HEK293T (cell line): Measurements from ENCODE around the gene SCYGR1.

Source experiments
- ARNT ChIP-seq: fragments of 450-650 bp; IDR thresholded peaks from 2 replicates; pipeline ENCODE4 v1.6.1; 2017; ENCODE audit warnings: mild to moderate bottlenecking
- ELF4 ChIP-seq: fragments of 450-650 bp; IDR thresholded peaks from 2 replicates; pipeline ENCODE4 v1.6.1; 2017; ENCODE audit warnings: antibody characterized with exemption
- FOXA1 ChIP-seq: fragments of 450-650 bp; IDR thresholded peaks from 2 replicates; pipeline ENCODE4 v1.6.1; 2016; ENCODE audit warnings: mild to moderate bottlenecking
- FOXM1 ChIP-seq: fragments of 450-650 bp; IDR thresholded peaks from 2 replicates; pipeline ENCODE4 v1.6.1; 2017; ENCODE audit warnings: mild to moderate bottlenecking, borderline replicate concordance
- HDGF ChIP-seq: fragments of 450-650 bp; IDR thresholded peaks from 2 replicates; pipeline ENCODE4 v1.6.1; 2017; ENCODE audit warnings: antibody characterized with exemption, borderline replicate concordance
- NFRKB ChIP-seq: fragments of 450-650 bp; IDR thresholded peaks from 2 replicates; pipeline ENCODE4 v1.6.1; 2016; ENCODE audit warnings: mild to moderate bottlenecking, moderate library complexity
- SUZ12 ChIP-seq: fragments of 450-650 bp; IDR thresholded peaks from 2 replicates; pipeline ENCODE4 v1.6.1; 2016; ENCODE audit warnings: mild to moderate bottlenecking
- TARDBP ChIP-seq: fragments of 450-650 bp; IDR thresholded peaks from 2 replicates; pipeline ENCODE4 v1.6.1; 2016
- TF ChIP-seq, protein P1 (sequence below): fragments of 450-650 bp; IDR thresholded peaks from 2 replicates; pipeline ENCODE4 v1.6.1; 2016

DNA sequence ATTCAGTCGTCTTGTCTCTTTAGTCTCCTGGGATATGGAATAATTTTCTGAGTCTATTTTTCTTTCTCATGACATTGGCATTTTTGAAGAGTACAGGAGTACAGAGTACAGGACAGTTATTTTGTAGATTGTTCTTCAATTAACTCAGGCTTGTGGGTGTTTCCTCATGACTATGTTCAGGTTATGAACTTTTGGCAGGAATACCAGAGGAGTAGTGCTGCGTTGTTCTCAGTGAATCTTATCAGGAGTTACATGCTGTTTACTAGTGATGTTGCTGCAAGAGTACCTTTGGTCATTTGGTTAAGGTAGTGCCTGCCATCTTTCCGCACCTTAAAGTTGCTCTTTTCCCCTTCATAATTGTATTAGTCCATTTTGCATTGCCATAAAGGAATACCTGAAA lies 42.9 kb upstream of the SCYGR1 start:
- TF ChIP-seq HDGF (no peak), ARNT (no peak), ELF4 (no peak), TARDBP (no peak), NFRKB (no peak), FOXM1 (no peak), FOXA1 (no peak), SUZ12 (no peak)
- TF ChIP-seq, protein P1, sequence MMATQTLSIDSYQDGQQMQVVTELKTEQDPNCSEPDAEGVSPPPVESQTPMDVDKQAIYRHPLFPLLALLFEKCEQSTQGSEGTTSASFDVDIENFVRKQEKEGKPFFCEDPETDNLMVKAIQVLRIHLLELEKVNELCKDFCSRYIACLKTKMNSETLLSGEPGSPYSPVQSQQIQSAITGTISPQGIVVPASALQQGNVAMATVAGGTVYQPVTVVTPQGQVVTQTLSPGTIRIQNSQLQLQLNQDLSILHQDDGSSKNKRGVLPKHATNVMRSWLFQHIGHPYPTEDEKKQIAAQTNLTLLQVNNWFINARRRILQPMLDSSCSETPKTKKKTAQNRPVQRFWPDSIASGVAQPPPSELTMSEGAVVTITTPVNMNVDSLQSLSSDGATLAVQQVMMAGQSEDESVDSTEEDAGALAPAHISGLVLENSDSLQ: no peak
